ENCODE measurements around the gene YAP1.

Gene YAP1

DNA sequence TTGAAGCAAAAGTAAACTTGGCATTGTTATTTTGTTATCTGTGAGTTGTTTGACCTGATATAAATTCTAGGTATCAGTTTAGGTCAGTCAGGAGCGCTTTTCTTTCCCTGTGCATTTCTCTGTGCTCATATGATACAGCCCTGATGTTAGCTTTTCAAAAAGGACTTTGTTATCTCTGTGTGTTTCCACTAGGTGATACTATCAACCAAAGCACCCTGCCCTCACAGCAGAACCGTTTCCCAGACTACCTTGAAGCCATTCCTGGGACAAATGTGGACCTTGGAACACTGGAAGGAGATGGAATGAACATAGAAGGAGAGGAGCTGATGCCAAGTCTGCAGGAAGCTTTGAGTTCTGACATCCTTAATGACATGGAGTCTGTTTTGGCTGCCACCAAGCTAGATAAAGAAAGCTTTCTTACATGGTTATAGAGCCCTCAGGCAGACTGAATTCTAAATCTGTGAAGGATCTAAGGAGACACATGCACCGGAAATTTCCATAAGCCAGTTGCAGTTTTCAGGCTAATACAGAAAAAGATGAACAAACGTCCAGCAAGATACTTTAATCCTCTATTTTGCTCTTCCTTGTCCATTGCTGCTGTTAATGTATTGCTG, 119.4 kb downstream of the YAP1 start:
- TF ChIP-seq, protein P1, sequence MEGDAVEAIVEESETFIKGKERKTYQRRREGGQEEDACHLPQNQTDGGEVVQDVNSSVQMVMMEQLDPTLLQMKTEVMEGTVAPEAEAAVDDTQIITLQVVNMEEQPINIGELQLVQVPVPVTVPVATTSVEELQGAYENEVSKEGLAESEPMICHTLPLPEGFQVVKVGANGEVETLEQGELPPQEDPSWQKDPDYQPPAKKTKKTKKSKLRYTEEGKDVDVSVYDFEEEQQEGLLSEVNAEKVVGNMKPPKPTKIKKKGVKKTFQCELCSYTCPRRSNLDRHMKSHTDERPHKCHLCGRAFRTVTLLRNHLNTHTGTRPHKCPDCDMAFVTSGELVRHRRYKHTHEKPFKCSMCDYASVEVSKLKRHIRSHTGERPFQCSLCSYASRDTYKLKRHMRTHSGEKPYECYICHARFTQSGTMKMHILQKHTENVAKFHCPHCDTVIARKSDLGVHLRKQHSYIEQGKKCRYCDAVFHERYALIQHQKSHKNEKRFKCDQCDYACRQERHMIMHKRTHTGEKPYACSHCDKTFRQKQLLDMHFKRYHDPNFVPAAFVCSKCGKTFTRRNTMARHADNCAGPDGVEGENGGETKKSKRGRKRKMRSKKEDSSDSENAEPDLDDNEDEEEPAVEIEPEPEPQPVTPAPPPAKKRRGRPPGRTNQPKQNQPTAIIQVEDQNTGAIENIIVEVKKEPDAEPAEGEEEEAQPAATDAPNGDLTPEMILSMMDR (IDR thresholded peaks at IDR 0.05; ENCODE audit: insufficient read depth, low read length, missing control alignments) = no peak
- DNase-seq (ENCODE audit: low read depth, low spot score) = no peak
- CTCF ChIA-PET = interaction anchor here (1.3 to 1.5 kb wide), 3 partner anchors 82 to 436 kb away, joined by 3 to 4 read pairs (median 4); no protein-coding TSS in a partner anchor
- POLR2A ChIA-PET = interaction anchor here (0.6 kb wide), 1 partner anchor 23 kb away, joined by 3 read pairs; no protein-coding TSS in a partner anchor
- no peak overlapping the region for H3K4me3 ChIP-seq (ENCODE audit: low read depth, low read length)

DNA sequence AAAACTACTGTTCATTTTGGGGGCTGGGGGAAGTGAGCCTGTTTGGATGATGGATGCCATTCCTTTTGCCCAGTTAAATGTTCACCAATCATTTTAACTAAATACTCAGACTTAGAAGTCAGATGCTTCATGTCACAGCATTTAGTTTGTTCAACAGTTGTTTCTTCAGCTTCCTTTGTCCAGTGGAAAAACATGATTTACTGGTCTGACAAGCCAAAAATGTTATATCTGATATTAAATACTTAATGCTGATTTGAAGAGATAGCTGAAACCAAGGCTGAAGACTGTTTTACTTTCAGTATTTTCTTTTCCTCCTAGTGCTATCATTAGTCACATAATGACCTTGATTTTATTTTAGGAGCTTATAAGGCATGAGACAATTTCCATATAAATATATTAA, 119.9 kb downstream of the YAP1 start:
- DNase-seq (ENCODE audit: low read depth, low spot score) = no peak
- TF ChIP-seq, protein P1 (IDR thresholded peaks at IDR 0.05; ENCODE audit: insufficient read depth, low read length, missing control alignments) = no peak
- no peak overlapping the region for H3K4me3 ChIP-seq (ENCODE audit: low read depth, low read length)
- ChIA-PET CTCF (interaction anchor here (1.3 kb wide), 1 partner anchor 436 kb away, joined by 3 read pairs; no protein-coding TSS in a partner anchor), POLR2A (interaction anchor here (0.6 kb wide), 1 partner anchor 22 kb away, joined by 3 read pairs; no protein-coding TSS in a partner anchor)

DNA sequence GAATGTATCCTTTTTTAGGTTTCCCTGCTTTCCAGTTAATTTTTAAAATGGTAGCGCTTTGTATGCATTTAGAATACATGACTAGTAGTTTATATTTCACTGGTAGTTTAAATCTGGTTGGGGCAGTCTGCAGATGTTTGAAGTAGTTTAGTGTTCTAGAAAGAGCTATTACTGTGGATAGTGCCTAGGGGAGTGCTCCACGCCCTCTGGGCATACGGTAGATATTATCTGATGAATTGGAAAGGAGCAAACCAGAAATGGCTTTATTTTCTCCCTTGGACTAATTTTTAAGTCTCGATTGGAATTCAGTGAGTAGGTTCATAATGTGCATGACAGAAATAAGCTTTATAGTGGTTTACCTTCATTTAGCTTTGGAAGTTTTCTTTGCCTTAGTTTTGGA, 120.7 kb downstream of the YAP1 start:
- ChIA-PET CTCF (interaction anchor here (1.3 kb wide), 1 partner anchor 435 kb away, joined by 3 read pairs; no protein-coding TSS in a partner anchor), POLR2A (no interaction called here)
- TF ChIP-seq, protein P1 (IDR thresholded peaks at IDR 0.05; ENCODE audit: insufficient read depth, low read length, missing control alignments) = no peak
- DNase-seq (ENCODE audit: low read depth, low spot score) = no peak
- H3K4me3 ChIP-seq (ENCODE audit: low read depth, low read length) = no peak overlapping the region

DNA sequence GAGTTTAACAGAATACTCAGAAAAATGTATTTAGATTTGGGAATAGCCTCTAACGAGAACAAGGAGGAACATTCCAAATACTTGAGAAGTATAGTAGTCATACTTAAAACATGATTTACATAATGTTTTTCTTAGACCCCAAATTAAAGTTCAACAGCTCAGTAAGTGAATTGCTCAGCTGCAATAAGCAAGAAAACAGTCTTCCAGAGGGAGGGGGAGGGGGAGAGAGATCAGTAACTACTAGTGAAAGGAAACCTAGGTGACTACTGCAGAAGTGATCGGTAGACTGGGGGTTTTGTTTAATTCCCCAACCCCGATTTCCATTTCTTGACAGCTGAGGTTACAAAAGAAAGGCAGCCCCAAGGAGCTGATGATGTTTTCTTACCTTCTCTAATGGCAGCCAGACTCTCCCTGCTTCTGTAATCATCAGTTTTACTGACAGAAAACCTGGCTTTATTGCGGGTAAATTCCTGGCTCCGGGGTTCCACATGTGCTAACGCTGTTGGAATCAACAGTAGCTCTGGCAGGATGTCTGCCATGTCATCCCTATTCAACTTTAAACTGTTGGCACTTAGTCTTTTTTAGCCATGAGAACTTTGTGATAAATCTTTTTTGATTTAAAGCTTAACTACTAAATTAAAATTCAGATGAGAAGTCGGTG, 124.7 kb downstream of the YAP1 start:
- POLR2A ChIA-PET = interaction anchor here (0.6 kb wide), 1 partner anchor 18 kb away, joined by 3 read pairs; no protein-coding TSS in a partner anchor
- CTCF ChIA-PET = interaction anchor here (0.9 to 2.4 kb wide), 7 partner anchors 8 to 374 kb away, joined by 3 to 7 read pairs (median 3); no protein-coding TSS in a partner anchor
- no peak for DNase-seq (ENCODE audit: low read depth, low spot score)
- no peak overlapping the region for H3K4me3 ChIP-seq (ENCODE audit: low read depth, low read length)
- TF ChIP-seq, protein P1 (IDR thresholded peaks at IDR 0.05; ENCODE audit: insufficient read depth, low read length, missing control alignments) = no peak

DNA sequence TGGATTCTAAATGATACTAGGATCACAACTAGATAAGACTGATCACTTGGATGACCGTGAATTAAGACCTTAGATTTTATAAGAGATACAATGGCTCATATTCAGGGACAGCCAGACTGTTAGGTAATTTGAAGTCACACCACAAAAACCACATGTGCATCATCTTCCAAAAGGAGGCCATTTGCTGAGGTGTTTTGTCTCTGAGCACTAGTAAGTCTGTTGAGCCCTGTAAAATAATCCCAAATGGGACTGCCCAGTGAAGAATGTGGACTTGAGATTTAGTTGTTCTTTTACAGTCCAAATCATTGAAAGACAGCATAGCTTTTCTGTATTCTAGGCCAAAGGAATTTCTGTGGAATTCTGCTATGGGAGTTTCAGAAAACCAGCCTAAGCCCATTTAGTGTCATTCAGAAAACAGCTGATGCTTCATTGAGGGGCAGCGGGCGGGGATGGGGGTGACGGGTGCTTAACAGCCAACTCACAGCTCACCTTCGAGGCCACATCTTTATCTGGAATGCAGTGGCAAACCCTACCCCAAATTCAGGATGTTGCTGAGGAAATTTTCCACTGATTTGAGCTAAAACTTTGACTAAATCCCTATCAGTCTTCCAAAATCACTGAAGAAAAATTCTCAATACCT, 127.0 kb downstream of the YAP1 start:
- ChIA-PET CTCF (no interaction called here), POLR2A (interaction anchor here (0.8 kb wide), 1 partner anchor 11 kb away, joined by 3 read pairs; no protein-coding TSS in a partner anchor)
- peak; percentile 51 for DNase-seq (ENCODE audit: low read depth, low spot score)
- TF ChIP-seq, protein P1 (IDR thresholded peaks at IDR 0.05; ENCODE audit: insufficient read depth, low read length, missing control alignments) = no peak
- no peak overlapping the region for H3K4me3 ChIP-seq (ENCODE audit: low read depth, low read length)

DNA sequence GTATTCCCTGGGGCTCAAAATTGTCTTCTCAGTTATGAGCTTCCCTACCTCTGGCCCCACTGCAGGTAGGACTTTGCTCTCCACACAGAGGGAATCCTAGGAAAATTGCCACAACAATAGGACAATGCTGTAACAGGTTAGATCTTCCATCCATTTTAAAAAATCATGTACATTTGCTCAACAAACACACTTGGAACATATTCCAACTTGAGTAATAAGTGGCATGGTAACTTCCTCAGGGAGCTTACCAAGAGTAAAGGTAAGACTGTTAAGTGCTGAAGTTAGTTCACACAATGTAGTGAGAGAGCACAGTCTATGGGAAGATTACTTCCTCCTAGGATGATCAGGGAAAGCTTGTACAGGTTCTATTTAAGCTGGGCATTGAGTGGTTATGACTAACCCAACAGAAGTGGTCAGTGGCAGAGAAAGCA, 128.2 kb downstream of the YAP1 start:
- ChIA-PET POLR2A (no interaction called here), CTCF (no interaction called here)
- no peak overlapping the region for H3K4me3 ChIP-seq (ENCODE audit: low read depth, low read length)
- DNase-seq (ENCODE audit: low read depth, low spot score) = no peak
- TF ChIP-seq, protein P1 (IDR thresholded peaks at IDR 0.05; ENCODE audit: insufficient read depth, low read length, missing control alignments) = no peak
